Measurements from ENCODE around the gene AKR1B15. TPM values are rescaled to one million over a fixed set of nuclear protein-coding genes. Genes with fewer than 3 reads are reported as not detected.

AKR1B15 gene
- total and polyA plus RNA-seq, 9 of the 15 experiments (the other 6 are each of a cell fraction or from before 2014, with no cell fraction given), result not detected

DNA sequence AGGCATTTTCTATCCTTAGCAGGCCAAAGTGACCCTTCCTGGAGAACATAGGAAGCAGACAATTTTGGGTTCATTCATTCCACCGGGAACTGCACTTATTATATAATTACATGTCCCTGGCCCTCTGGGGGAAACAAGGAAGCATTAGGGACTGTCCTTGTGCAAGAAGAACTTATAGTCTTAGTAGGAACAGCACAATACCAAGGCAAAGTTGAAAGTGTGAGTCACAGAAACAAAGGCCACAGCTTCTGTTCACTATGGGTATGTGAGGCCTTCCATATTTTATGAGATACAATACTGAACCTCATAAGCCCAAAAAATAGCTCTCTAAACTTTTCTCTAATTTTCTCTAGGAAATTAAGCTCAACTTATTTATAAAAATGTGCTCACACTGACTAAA is 39.9 kb upstream of the AKR1B15 start (continued):
- TF ChIP-seq, protein P1, sequence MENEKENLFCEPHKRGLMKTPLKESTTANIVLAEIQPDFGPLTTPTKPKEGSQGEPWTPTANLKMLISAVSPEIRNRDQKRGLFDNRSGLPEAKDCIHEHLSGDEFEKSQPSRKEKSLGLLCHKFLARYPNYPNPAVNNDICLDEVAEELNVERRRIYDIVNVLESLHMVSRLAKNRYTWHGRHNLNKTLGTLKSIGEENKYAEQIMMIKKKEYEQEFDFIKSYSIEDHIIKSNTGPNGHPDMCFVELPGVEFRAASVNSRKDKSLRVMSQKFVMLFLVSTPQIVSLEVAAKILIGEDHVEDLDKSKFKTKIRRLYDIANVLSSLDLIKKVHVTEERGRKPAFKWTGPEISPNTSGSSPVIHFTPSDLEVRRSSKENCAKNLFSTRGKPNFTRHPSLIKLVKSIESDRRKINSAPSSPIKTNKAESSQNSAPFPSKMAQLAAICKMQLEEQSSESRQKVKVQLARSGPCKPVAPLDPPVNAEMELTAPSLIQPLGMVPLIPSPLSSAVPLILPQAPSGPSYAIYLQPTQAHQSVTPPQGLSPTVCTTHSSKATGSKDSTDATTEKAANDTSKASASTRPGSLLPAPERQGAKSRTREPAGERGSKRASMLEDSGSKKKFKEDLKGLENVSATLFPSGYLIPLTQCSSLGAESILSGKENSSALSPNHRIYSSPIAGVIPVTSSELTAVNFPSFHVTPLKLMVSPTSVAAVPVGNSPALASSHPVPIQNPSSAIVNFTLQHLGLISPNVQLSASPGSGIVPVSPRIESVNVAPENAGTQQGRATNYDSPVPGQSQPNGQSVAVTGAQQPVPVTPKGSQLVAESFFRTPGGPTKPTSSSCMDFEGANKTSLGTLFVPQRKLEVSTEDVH (IDR thresholded peaks at IDR 0.05; ENCODE audit: low read depth, partially characterized antibody), result no peak
- no peak for TF ChIP-seq PHTF2 (CRISPR knock-in tag; IDR thresholded peaks at IDR 0.05)

DNA sequence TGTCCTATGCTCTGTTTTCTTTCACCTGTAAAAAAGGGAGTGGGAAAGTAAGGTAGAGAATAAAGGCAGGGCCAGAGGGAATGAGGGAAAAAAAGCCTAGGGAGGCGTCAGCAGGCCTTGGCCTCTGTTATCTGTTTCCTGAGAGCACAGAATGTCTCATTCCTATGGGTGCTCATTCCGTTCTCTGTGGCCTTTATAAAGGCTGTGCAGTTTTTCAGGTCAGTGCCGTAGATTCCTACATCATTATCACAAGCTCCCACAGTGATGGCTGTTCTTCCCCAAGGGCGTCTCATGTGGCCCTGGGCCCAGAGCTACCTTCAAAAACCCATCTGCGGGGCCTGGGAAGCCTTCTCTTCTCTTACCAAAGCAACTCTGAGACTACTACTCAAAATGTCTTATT is 38.3 kb upstream of the AKR1B15 start:
- intact Hi-C loops (cut with micrococcal nuclease), result loop anchor here (10.0 kb wide), 2 partner anchors 204 to 434 kb away; no protein-coding TSS in a partner anchor
- Histone ChIP-seq H3K9me1 (ENCODE audit: control insufficient read depth, insufficient read depth, low read length) (no peaks in the 10 kb centered on the region), H3K4me2 (ENCODE audit: insufficient read depth, low read length) (no peak overlapping the region), H4K20me1 (replicated peaks; ENCODE audit: control insufficient read depth, insufficient read depth, low read length) (no peaks in the 10 kb centered on the region), H3K79me2 (ENCODE audit: control insufficient read depth, insufficient read depth, low read length) (no peaks in the 10 kb centered on the region), H3K4me3 (no peak overlapping the region), H3K9me3 (replicated peaks; ENCODE audit: control insufficient read depth, insufficient read depth, low read depth, low read length) (no peaks in the 10 kb centered on the region), H3K4me1 (replicated peaks in 1 of 2; ENCODE audit: control insufficient read depth in 2 of 2, insufficient read depth in 2 of 2, low read length in 2 of 2) (no peaks in the 10 kb centered on the region), H3K27ac (ENCODE audit: extremely low read depth, low read depth, low read length) (no peak overlapping the region), H3K36me3 (ENCODE audit: control insufficient read depth, insufficient read depth, low read length) (no peaks in the 10 kb centered on the region), H3K9ac (ENCODE audit: insufficient read depth in 1 of 2, low read depth in 2 of 2, low read length in 2 of 2) (no peak overlapping the region), H2AFZ (ENCODE audit: low read depth, low read length) (no peak overlapping the region), H3K27me3 (ENCODE audit: control insufficient read depth in 2 of 2, insufficient read depth in 2 of 2, low read length in 2 of 2) (peaks cover 2 to 17% of the 10 kb centered on the region in 2 experiments; a peak in 3 of 5 replicates)
- CTCF ChIA-PET (ENCODE audit: low intra/inter-chr PET ratio), result interaction anchor here (5.8 kb wide), 1 partner anchor 78 kb away, joined by 95 read pairs; no protein-coding TSS in a partner anchor
- WGBS (ENCODE audit: insufficient coverage, low coverage, missing lambda C conversion rate), result 2% methylated on average over 5 of the region's 5 CpGs
- ATAC-seq (no peak), FAIRE-seq (no peak), DNase-seq (ENCODE audit: extremely low read depth in 1 of 4, low spot score in 3 of 4) (no peak)
- BruUV-seq (replicated peaks), result no TSS peak
- in situ Hi-C loops (cut with MboI), result no loop called here
- POLR2A ChIA-PET, result no interaction called here
- TF ChIP-seq ZEB2 (IDR thresholded peaks at IDR 0.05) (no peak), ZNF165 (CRISPR knock-in tag; IDR thresholded peaks at IDR 0.05; ENCODE audit: borderline replicate concordance) (no peak), CBFB (CRISPR knock-in tag; IDR thresholded peaks at IDR 0.05) (no peak), TCFL5 (CRISPR knock-in tag; conservative IDR thresholded peaks at IDR 0.05) (no peak), NR2C2 (CRISPR knock-in tag; IDR thresholded peaks at IDR 0.05) (no peak), NR2C2 (tag; IDR thresholded peaks at IDR 0.05) (no peak), CHD1 (IDR thresholded peaks at IDR 0.05; ENCODE audit: low read length) (no peak)
- TF ChIP-seq, protein P2, sequence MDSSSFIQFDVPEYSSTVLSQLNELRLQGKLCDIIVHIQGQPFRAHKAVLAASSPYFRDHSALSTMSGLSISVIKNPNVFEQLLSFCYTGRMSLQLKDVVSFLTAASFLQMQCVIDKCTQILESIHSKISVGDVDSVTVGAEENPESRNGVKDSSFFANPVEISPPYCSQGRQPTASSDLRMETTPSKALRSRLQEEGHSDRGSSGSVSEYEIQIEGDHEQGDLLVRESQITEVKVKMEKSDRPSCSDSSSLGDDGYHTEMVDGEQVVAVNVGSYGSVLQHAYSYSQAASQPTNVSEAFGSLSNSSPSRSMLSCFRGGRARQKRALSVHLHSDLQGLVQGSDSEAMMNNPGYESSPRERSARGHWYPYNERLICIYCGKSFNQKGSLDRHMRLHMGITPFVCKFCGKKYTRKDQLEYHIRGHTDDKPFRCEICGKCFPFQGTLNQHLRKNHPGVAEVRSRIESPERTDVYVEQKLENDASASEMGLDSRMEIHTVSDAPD (CRISPR knock-in tag; IDR thresholded peaks at IDR 0.05), result no peak
- TF ChIP-seq, protein P3, sequence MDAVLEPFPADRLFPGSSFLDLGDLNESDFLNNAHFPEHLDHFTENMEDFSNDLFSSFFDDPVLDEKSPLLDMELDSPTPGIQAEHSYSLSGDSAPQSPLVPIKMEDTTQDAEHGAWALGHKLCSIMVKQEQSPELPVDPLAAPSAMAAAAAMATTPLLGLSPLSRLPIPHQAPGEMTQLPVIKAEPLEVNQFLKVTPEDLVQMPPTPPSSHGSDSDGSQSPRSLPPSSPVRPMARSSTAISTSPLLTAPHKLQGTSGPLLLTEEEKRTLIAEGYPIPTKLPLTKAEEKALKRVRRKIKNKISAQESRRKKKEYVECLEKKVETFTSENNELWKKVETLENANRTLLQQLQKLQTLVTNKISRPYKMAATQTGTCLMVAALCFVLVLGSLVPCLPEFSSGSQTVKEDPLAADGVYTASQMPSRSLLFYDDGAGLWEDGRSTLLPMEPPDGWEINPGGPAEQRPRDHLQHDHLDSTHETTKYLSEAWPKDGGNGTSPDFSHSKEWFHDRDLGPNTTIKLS (IDR thresholded peaks at IDR 0.05; ENCODE audit: borderline replicate concordance, low read depth), result no peak
- TF ChIP-seq, protein P4, sequence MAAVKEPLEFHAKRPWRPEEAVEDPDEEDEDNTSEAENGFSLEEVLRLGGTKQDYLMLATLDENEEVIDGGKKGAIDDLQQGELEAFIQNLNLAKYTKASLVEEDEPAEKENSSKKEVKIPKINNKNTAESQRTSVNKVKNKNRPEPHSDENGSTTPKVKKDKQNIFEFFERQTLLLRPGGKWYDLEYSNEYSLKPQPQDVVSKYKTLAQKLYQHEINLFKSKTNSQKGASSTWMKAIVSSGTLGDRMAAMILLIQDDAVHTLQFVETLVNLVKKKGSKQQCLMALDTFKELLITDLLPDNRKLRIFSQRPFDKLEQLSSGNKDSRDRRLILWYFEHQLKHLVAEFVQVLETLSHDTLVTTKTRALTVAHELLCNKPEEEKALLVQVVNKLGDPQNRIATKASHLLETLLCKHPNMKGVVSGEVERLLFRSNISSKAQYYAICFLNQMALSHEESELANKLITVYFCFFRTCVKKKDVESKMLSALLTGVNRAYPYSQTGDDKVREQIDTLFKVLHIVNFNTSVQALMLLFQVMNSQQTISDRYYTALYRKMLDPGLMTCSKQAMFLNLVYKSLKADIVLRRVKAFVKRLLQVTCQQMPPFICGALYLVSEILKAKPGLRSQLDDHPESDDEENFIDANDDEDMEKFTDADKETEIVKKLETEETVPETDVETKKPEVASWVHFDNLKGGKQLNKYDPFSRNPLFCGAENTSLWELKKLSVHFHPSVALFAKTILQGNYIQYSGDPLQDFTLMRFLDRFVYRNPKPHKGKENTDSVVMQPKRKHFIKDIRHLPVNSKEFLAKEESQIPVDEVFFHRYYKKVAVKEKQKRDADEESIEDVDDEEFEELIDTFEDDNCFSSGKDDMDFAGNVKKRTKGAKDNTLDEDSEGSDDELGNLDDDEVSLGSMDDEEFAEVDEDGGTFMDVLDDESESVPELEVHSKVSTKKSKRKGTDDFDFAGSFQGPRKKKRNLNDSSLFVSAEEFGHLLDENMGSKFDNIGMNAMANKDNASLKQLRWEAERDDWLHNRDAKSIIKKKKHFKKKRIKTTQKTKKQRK (IDR thresholded peaks at IDR 0.05; ENCODE audit: borderline replicate concordance, low read depth, low read length), result no peak

Data from K562 (cell line).